ENCODE measurements around the gene MUCL1.

Gene MUCL1

GRCh38 chr12:54853933-54854538 is at the start of gene MUCL1:
Gene MUCL1 (plus strand): TSS chr12:54854516. CDS start chr12:54854583, 67 bp downstream.
- peak; percentile 97 for TF ChIP-seq CTCF (IDR thresholded peaks at IDR 0.05; ENCODE audit: insufficient read depth, low read depth, low read length, missing control alignments)
- H3K4me3 ChIP-seq (ENCODE audit: low read length), result no peak within 1 kb of the TSS
- DNase-seq (ENCODE audit: low read depth), result peak; percentile 80

GRCh38 chr12:54821676-54822075 is 32.6 kb upstream of the MUCL1 start:
- DNase-seq (ENCODE audit: low read depth), result no peak
- H3K4me3 ChIP-seq (ENCODE audit: low read length), result no peak overlapping the region
- no peak for TF ChIP-seq CTCF (IDR thresholded peaks at IDR 0.05; ENCODE audit: insufficient read depth, low read depth, low read length, missing control alignments)

GRCh38 chr12:54824402-54824801 is 29.9 kb upstream of the MUCL1 start:
- DNase-seq (ENCODE audit: low read depth), result no peak
- peak; percentile 14 for TF ChIP-seq CTCF (IDR thresholded peaks at IDR 0.05; ENCODE audit: insufficient read depth, low read depth, low read length, missing control alignments)
- H3K4me3 ChIP-seq (ENCODE audit: low read length), result no peak overlapping the region

GRCh38 chr12:54829511-54829910 is 24.8 kb upstream of the MUCL1 start:
- no peak for DNase-seq (ENCODE audit: low read depth)
- TF ChIP-seq CTCF (IDR thresholded peaks at IDR 0.05; ENCODE audit: insufficient read depth, low read depth, low read length, missing control alignments), result no peak
- H3K4me3 ChIP-seq (ENCODE audit: low read length), result no peak overlapping the region

- TF ChIP-seq CTCF (IDR thresholded peaks at IDR 0.05; ENCODE audit: insufficient read depth, low read depth, low read length, missing control alignments), result no peak
- H3K4me3 ChIP-seq (ENCODE audit: low read length), result no peak overlapping the region
- no peak for DNase-seq (ENCODE audit: low read depth)
Observed at GRCh38 chr12:54830199-54830598, 24.1 kb upstream of the MUCL1 start.

- TF ChIP-seq CTCF (IDR thresholded peaks at IDR 0.05; ENCODE audit: insufficient read depth, low read depth, low read length, missing control alignments), result no peak
- H3K4me3 ChIP-seq (ENCODE audit: low read length), result no peak overlapping the region
- DNase-seq (ENCODE audit: low read depth), result no peak
Observed at GRCh38 chr12:54831631-54832030, 22.7 kb upstream of the MUCL1 start.

GRCh38 chr12:54840244-54840865 is 14.0 kb upstream of the MUCL1 start:
- peak; percentile 3 for DNase-seq (ENCODE audit: low read depth)
- no peak overlapping the region for H3K4me3 ChIP-seq (ENCODE audit: low read length)
- TF ChIP-seq CTCF (IDR thresholded peaks at IDR 0.05; ENCODE audit: insufficient read depth, low read depth, low read length, missing control alignments), result no peak
